Measurements from ENCODE around the gene PCSK5. TPM values are rescaled to one million over a fixed set of nuclear protein-coding genes. Genes with fewer than 3 reads are reported as not detected.
"Not testable (repeated sequence)": the region's sequence is repeated elsewhere in the genome, so short reads cannot be mapped to it uniquely, and the experiment has no call there.

Gene PCSK5
- total RNA-seq, 1 donor, result 14.3 TPM

DNA sequence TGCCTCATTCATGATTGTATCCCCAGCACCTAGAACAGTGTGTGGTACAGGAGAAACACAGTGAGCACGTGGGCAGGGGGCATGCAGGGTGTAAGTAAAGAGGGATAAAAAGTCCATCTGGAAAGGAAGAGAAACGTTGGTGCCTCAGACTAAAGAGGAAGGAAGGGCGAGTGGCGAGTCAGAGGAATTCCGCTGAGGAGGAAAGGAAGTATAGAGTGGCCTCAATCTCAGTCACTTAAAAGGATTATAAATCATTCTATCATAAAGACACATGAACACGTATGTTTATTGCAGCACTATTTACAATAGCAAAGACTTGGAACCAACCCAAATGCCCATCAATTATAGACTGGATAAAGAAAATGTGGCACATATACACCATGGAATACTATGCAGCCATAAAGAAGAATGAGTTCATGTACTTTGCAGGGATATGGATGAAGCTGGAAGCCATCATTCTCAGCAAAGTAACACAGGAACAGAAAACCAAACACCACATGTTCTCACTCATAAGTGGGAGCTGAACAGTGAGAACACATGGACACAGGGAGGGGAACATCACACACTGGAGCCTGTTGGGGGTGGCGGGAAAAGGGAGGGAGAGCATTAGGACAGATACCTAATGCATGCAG, 10.5 kb downstream of the PCSK5 start:
- H3K4me1 ChIP-seq (ENCODE audit: insufficient read depth, low read length); H3K9me3 ChIP-seq (ENCODE audit: low read depth, low read length); H3K4me3 ChIP-seq (ENCODE audit: low read length); H3K27me3 ChIP-seq (ENCODE audit: insufficient read depth, low read length): not testable (repeated sequence)

DNA sequence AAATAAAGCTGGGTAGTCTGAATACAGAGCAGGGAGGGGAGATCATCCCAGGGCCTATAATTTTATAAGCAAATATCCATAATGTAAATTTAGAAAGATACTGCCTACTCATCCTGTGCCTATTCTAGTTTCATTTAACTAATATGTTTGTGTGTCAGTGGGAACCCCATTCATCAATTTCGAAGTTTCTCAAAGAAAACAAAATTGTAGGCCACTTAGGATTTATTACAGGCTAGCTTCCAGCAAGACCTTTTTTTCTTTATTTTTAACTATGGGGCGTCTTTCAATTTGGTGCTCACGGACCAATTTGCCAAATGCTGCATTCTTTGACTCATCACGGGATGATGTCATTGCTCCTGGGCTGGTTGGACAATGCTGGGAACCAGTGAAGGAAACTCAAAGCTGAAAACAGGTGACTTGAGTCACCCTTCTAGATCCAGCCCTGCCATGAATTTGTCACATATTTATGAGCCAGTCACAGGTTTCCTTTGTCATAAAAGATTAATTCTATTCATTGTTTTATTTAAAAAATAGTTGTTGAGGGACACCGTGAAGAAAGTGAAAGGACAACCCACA, 13.4 kb downstream of the PCSK5 start:
- no peaks in the 10 kb centered on the region for H3K9me3 ChIP-seq (ENCODE audit: low read depth, low read length)
- no peak overlapping the region for H3K4me3 ChIP-seq (ENCODE audit: low read length)
- H3K27me3 ChIP-seq (ENCODE audit: insufficient read depth, low read length), result no peaks in the 10 kb centered on the region
- H3K4me1 ChIP-seq (ENCODE audit: insufficient read depth, low read length), result no peaks in the 10 kb centered on the region

DNA sequence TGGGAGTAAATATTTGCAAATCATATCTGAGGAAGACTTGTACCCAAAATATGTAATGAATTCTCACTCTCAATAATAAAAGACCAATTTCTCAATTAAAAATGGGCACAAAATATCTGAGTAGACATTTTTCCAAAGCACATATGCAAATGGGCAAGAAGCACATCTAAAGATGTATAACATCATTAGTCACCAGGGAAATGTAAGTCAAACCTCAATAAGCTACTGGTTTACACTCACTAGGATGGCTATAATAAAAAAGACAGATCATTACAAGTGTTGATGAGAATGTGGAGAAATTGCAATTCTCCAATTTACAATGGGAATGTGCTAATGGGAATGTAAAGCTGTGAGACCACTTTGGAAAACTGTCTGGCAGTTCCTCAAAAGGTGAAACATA, 13.9 kb downstream of the PCSK5 start:
- Histone ChIP-seq H3K4me3 (ENCODE audit: low read length) (no peak overlapping the region), H3K4me1 (ENCODE audit: insufficient read depth, low read length) (no peaks in the 10 kb centered on the region), H3K9me3 (ENCODE audit: low read depth, low read length) (no peaks in the 10 kb centered on the region), H3K27me3 (ENCODE audit: insufficient read depth, low read length) (no peaks in the 10 kb centered on the region)

DNA sequence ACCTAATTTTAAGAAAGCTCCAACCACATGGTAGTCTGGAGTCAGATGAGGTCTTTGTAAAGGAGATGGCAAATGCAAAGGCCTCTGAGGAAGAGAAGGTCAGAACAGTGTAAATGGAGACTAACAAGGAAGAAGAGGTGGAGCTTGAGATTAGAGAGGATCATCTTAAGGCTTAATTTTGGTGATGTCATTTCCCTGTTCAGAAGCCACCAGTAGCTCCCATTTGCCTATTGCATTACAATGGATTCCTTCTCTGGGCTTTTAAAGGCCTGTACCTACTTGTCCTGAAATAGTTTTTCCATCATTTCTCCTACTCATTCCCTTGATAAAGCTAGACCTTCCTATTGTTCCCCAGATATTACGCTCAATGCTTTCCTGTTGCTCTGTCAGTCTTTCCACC, 16.1 kb downstream of the PCSK5 start:
- H3K4me1 ChIP-seq (ENCODE audit: insufficient read depth, low read length), result no peaks in the 10 kb centered on the region
- no peaks in the 10 kb centered on the region for H3K9me3 ChIP-seq (ENCODE audit: low read depth, low read length)
- no peaks in the 10 kb centered on the region for H3K27me3 ChIP-seq (ENCODE audit: insufficient read depth, low read length)
- no peak overlapping the region for H3K4me3 ChIP-seq (ENCODE audit: low read length)

DNA sequence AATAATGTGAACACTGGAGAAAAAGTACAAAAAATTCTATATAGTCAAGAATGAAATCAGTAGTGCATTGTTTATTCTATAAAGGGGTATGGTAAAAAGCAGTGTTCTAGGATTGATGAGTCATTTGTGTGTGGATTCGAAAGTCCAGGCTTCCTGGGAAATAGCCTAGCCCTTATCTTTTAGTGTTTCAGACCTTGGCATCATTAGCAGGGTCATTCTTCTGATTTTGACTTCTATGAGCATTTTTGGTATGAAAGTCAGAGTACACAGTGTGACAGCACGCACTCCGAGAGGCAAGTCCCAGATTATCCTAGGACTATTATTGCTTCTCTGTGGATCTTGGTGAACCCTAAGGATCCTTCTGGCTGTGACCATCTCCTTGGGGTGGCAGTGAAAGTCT, 16.9 kb downstream of the PCSK5 start:
- H3K9me3 ChIP-seq (ENCODE audit: low read depth, low read length), result no peaks in the 10 kb centered on the region
- no peaks in the 10 kb centered on the region for H3K27me3 ChIP-seq (ENCODE audit: insufficient read depth, low read length)
- no peak overlapping the region for H3K4me3 ChIP-seq (ENCODE audit: low read length)
- no peaks in the 10 kb centered on the region for H3K4me1 ChIP-seq (ENCODE audit: insufficient read depth, low read length)

DNA sequence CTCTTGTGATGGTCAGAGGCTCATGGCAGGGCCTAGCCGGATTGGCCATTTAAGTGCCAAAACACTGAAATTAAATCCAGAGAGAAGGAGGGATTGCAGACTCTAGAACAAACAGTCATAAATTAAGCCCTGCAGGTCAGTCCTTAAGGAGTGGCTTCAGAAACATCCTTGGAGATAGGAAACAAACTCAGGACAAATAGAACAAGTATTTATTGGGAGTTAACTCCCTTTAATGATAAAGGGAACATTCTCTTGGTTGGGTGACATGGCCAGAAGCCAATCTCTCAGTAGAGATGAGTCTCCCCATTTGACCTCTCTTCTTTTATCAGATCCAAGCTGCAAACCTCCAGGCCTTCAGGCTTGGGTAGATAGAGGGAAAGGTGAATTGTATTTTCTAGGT, 17.4 kb downstream of the PCSK5 start:
- Histone ChIP-seq H3K9me3 (ENCODE audit: low read depth, low read length) (no peaks in the 10 kb centered on the region), H3K4me1 (ENCODE audit: insufficient read depth, low read length) (no peaks in the 10 kb centered on the region), H3K27me3 (ENCODE audit: insufficient read depth, low read length) (no peaks in the 10 kb centered on the region), H3K4me3 (ENCODE audit: low read length) (no peak overlapping the region)

DNA sequence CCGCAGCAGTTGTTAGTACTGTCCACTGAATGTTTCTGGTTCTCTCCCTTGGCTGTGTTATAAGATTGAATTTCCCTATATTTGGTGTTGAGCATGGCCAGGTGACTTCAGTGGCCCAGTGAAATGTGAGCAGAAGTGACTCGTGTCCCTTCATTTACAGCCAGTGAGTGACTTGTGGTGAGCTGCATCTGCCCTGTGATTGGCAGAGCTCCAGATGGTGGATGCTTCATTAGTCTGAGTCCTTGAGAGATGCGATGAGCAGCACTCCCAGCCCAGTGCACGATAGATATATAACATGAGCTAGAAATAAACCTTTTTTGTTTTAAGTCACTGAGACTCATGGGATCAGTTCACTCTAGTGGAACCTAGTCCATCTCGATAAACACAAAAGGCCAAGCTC, 19.3 kb downstream of the PCSK5 start:
- Histone ChIP-seq H3K4me3 (ENCODE audit: low read length) (no peak overlapping the region), H3K9me3 (ENCODE audit: low read depth, low read length) (no peaks in the 10 kb centered on the region)

DNA sequence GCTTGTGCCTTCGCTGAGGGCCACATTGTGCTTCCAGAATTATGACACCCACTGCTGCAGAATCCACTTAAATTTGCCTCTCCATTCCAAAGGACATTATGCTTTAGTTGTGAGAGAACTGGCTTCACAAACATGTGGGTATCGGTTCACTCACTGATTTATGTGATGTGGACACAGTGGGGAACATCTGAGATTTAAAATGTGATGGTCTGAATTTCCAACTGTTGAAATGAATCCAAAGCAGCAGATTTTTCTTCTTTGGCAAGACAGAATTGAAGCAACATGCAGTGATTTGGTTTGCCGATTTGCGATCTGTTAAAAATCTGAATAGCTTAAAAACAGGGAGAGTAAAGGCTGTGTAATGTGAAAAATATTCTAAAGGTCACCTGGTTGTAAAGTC, 20.3 kb downstream of the PCSK5 start:
- Histone ChIP-seq H3K9me3 (ENCODE audit: low read depth, low read length) (no peaks in the 10 kb centered on the region), H3K4me3 (ENCODE audit: low read length) (no peak overlapping the region), H3K27me3 (ENCODE audit: insufficient read depth, low read length) (no peaks in the 10 kb centered on the region), H3K4me1 (ENCODE audit: insufficient read depth, low read length) (no peaks in the 10 kb centered on the region)

More for the DNA sequence above, 19.3 kb downstream of the PCSK5 start:
- Histone ChIP-seq H3K4me1 (ENCODE audit: insufficient read depth, low read length) (no peaks in the 10 kb centered on the region), H3K27me3 (ENCODE audit: insufficient read depth, low read length) (no peaks in the 10 kb centered on the region)

DNA sequence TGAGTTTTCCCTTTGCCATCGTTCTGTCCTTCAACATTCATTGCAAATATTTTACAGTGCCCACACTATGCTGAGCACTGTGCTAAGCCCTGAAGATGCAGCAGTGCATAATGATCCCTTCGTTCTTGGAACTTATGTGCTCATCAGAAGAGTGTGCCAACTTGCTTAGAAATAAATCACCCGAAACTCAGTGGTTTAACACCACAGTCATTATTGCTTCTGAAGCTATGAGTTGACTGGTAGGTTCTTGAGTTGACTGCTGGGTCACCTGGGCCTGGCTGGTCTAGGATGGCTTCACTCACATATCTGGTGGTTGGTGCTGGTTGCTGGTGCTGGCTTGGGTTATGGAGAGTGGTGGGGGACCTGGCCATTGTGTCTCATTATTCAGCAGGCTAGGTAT, 20.9 kb downstream of the PCSK5 start:
- no peaks in the 10 kb centered on the region for H3K4me1 ChIP-seq (ENCODE audit: insufficient read depth, low read length)
- H3K27me3 ChIP-seq (ENCODE audit: insufficient read depth, low read length), result no peaks in the 10 kb centered on the region
- H3K4me3 ChIP-seq (ENCODE audit: low read length), result no peak overlapping the region
- H3K9me3 ChIP-seq (ENCODE audit: low read depth, low read length), result no peaks in the 10 kb centered on the region

DNA sequence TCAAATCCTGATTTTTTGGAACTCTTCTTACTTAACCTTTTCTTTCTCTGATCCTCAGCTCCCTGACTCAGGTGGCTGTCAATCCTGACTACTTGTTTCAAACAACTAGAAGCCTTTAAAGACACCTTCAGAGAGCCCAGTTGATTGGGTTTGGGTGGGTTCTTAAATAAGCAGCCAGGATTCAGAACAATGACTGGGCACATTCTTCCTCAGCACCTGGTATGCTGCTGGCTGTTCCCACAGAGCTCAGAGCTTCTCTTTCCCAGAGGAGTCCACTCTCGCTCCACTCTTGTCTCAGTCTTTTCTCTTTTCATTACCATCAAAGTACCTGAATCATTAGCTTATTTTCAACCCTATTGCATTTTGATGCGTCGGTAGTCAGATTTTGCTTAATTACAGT, 22.5 kb downstream of the PCSK5 start:
- Histone ChIP-seq H3K9me3 (ENCODE audit: low read depth, low read length) (no peaks in the 10 kb centered on the region), H3K4me1 (ENCODE audit: insufficient read depth, low read length) (no peaks in the 10 kb centered on the region), H3K4me3 (ENCODE audit: low read length) (no peak overlapping the region), H3K27me3 (ENCODE audit: insufficient read depth, low read length) (no peaks in the 10 kb centered on the region)

DNA sequence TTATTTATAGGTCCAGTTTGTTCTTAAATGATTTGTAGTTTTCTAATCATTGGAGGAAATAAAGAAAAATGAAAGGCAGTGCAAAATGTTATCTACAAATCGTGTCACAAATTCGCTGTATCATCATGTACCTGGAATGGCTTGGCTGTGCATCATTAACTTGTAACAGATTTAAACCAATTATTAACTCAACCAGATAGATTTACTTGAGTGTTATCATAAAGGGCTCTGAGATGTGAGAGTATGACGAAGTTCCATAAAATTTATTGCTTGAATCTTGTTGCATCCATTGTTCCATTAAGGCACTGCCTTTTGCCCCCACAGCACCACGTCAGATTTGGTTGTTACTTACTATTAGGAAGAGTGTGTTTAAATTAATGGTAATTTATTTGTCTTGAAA, 23.5 kb downstream of the PCSK5 start:
- Histone ChIP-seq H3K4me1 (ENCODE audit: insufficient read depth, low read length) (no peaks in the 10 kb centered on the region), H3K4me3 (ENCODE audit: low read length) (no peak overlapping the region), H3K27me3 (ENCODE audit: insufficient read depth, low read length) (no peaks in the 10 kb centered on the region), H3K9me3 (ENCODE audit: low read depth, low read length) (no peaks in the 10 kb centered on the region)

DNA sequence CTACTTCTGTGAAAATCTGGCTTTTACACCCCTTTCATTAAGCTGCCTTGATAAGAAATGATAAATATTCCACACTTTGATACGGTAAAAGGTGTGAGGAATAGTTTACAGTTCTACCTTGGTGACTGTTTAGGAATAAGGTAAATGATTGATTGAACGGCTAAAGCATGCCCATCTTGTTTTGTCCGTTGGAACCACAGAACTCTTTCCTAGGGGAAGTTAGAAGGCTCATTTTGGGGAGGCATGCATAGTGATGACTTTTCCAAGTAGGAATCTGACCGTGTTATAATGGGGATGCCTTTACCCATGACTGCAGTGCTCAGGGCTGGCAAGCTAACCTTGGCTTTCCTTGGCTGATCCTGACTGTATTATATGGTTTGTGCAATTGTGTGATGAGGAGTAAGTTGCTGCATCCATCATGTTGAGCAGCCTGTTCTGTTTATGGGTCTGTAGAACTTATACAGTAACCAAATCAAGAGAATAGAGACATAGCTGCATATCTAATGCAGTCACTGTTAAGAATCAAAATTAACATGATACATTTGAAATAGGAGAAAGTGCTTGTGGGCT, 24.5 kb downstream of the PCSK5 start:
- Histone ChIP-seq H3K4me3 (ENCODE audit: low read length) (no peak overlapping the region), H3K4me1 (ENCODE audit: insufficient read depth, low read length) (no peaks in the 10 kb centered on the region), H3K9me3 (ENCODE audit: low read depth, low read length) (no peaks in the 10 kb centered on the region), H3K27me3 (ENCODE audit: insufficient read depth, low read length) (no peaks in the 10 kb centered on the region)

DNA sequence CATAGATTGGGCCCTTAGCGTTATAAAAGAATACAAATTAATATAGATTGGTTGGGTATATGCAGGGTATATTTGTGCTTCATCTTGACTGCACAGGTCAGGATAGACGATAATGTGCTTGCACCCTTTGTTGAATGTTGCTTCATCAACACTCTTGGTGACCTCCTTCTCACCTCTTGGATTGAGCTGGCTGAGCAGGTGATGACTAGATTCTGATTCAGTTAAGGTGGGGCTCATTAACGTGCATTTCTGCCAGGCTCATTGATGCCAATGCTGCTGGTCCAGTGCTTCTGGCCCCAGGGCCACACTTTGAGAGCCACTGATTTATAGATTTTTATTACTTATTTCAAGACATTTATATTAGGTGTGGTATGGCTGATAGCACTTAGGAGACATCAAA, 27.7 kb downstream of the PCSK5 start:
- Histone ChIP-seq H3K27me3 (ENCODE audit: insufficient read depth, low read length) (no peaks in the 10 kb centered on the region), H3K4me3 (ENCODE audit: low read length) (no peak overlapping the region), H3K4me1 (ENCODE audit: insufficient read depth, low read length) (no peaks in the 10 kb centered on the region), H3K9me3 (ENCODE audit: low read depth, low read length) (no peaks in the 10 kb centered on the region)

DNA sequence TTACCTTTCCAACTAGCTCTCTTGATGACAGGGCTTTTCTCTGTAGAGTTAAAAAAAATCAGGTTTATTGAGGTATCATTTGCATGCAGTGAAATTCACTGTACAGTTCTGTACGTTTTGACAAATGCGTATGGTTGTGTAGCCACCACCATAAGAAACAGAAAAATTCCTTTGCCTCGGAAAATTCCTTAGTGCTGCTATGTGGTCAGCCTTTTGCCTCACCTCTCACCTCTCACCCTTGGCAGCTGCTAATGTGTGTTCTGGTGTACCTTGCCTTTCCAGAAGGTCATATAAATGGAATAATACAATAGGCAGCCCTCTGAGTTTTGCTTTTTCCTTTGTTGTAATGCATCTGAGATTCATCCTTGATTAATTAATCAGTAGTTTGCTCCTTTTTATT, 28.4 kb downstream of the PCSK5 start:
- H3K27me3 ChIP-seq (ENCODE audit: insufficient read depth, low read length), result no peaks in the 10 kb centered on the region
- H3K4me1 ChIP-seq (ENCODE audit: insufficient read depth, low read length), result no peaks in the 10 kb centered on the region
- H3K4me3 ChIP-seq (ENCODE audit: low read length), result no peak overlapping the region
- H3K9me3 ChIP-seq (ENCODE audit: low read depth, low read length), result no peaks in the 10 kb centered on the region

DNA sequence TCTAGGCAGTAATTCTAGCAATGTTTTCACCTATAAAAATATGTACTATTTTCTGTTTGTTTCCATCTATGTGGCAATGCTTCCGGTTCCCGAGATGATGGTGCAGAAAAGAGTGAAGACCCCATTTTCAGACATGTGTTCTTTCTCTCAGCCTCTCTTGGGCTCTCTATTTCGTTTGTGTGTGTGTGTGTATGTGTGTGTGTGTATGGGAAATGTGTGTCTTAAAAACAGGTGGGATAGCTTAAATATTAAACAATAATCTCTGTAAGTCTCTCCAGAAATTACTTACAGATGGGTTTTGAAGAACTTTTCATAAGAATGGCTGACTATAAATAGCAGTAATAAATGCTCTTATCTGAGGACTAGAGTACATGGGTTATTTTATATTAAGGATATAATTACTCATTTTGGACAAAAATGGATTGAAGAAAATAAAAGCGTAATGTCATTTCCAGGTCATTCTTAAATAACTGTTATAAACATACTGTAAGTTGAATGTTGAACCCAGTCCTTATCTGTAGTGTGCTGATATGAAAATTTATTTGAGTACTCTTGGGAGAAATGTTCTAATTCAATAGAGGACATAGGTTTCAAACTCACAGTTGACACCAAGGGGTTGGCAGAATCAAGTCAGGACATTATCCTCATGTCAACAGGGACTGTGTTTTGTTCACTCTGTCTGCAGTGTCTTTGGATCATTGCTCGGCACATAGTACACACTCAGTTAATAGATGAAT, 31.1 kb downstream of the PCSK5 start:
- Histone ChIP-seq H3K4me1 (ENCODE audit: insufficient read depth, low read length) (peaks cover 4% of the 10 kb centered on the region), H3K9me3 (ENCODE audit: low read depth, low read length) (no peaks in the 10 kb centered on the region), H3K27me3 (ENCODE audit: insufficient read depth, low read length) (no peaks in the 10 kb centered on the region), H3K4me3 (ENCODE audit: low read length) (no peak overlapping the region)
